H1 (cell line): ENCODE data around the gene UBD. TPM values are rescaled to one million over a fixed set of nuclear protein-coding genes. Genes with fewer than 3 reads are reported as not detected.

Experiments
- JUND ChIP-seq: IDR thresholded peaks from 2 replicates; pipeline ENCODE4 v1.6.1; 2011; ENCODE audit warnings: mild to moderate bottlenecking, improper control_type of control experiment, low read length
- SRF ChIP-seq: IDR thresholded peaks from 2 replicates; pipeline ENCODE4 v1.6.1; 2011; ENCODE audit warnings: mild to moderate bottlenecking, low read depth, low read length, moderate library complexity
- ZNF274 ChIP-seq: IDR thresholded peaks from 2 replicates; pipeline ENCODE4 v1.7.0; 2012; ENCODE audit warnings: low read length, borderline replicate concordance; ENCODE audit errors: extremely low read depth
- polyA plus RNA-seq, 7 experiments: library from polyadenylated mRNA; depleted of rRNA in 3 of 7; stranded (reverse) in 5 of 7; unstranded in 2 of 7; fragments of >200 nt in 5 of 7; fragments of 200-250 nt in 2 of 7; gene quantifications; 1 replicate in 5 of 7; 2 replicates in 1 of 7; 4 replicates in 1 of 7; pipeline versions ENCODE4 v1.2.1 to v1.2.3, GENCODE V29; 2011 to 2013; ENCODE audit warnings: missing spikeins in 2 of 7, mixed read lengths in 2 of 7
- total RNA-seq: library from RNA; stranded (reverse); fragmentation: NEBNext Ultra II Directional; extraction: Animal tissue kit (Norgen Biotek cat#: 25700); gene quantifications from 2 replicates; pipeline ENCODE4 v1.2.1, GENCODE V29; 2021

UBD gene
- total and polyA plus RNA-seq, 2 of the 8 experiments (the other 6 are each of a cell fraction or from before 2014, with no cell fraction given) = 0.23 TPM; not detected in 1

DNA sequence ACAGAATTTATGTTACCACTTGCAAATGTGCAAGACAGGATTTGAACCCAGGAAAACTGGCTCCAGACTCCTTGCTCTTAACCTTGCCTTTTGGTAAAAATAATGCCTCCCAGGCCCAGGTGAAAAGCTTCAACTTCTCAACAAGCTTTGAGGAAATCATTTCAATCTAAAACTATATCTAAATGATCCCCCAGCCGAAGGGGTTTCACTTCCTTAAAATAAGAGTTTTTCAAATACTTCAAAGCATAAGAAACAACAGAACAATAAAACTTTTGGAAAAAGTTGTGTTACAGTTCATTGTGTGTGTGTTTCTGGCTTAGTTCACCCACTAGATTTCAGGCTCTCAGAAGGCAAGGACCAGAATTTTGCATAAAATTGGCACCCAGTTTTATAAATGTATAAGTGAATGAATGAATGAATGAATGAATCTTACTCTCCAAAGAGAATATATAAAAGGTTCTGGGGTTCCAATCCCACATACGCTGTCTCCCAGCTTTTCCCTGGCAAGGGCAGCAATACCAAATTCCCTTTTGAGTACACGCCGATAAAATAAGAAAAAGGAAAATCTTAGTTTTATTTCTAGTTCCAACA, 30.8 kb upstream of the UBD start (continued):
- no peak for TF ChIP-seq ZNF274
- TF ChIP-seq SRF = no peak
- TF ChIP-seq JUND = no peak
